ENCODE measurements around the gene MRPL19. TPM values are rescaled to one million over a fixed set of nuclear protein-coding genes. Genes with fewer than 3 reads are reported as not detected.

MRPL19 gene
- polyA plus RNA-seq, 1 donor (not counting 4 experiments of a cell fraction or from before 2014, with no cell fraction given), result 84.0 TPM

- DNase-seq (ENCODE audit: low read depth, low spot score), result peak; percentile 94
- peak; percentile 97 for FAIRE-seq
Observed at GRCh38 chr2:75605770-75606529, 40.6 kb upstream of the MRPL19 start.

GRCh38 chr2:75606761-75607399 lies 39.7 kb upstream of the MRPL19 start:
- Histone ChIP-seq H3K27me3 (ENCODE audit: control insufficient read depth, extremely low read depth, insufficient read depth, low read length) (peaks cover 4% of the 10 kb centered on the region), H3K4me2 (ENCODE audit: control insufficient read depth, extremely low read depth, insufficient read depth, low read depth, low read length) (peak overlapping the region; percentile 49), H2AFZ (ENCODE audit: control insufficient read depth, low read length) (no peak overlapping the region), H3K9me3 (ENCODE audit: control insufficient read depth, low read depth, low read length) (no peaks in the 10 kb centered on the region), H3K4me3 (ENCODE audit: control insufficient read depth in 2 of 3, extremely low read depth in 1 of 3, insufficient read depth in 2 of 3, low read depth in 1 of 3, low read length in 3 of 3) (peak overlapping the region in 1 of 3 experiments; percentile 5), H3K27ac (ENCODE audit: control insufficient read depth, insufficient read depth, low read length) (peak overlapping the region; percentile 78), H3K9me1 (ENCODE audit: control insufficient read depth, extremely low read depth, insufficient read depth, low read length) (no peaks in the 10 kb centered on the region), H3K4me1 (ENCODE audit: control insufficient read depth, extremely low read depth, insufficient read depth, low read length) (peaks cover 67% of the 10 kb centered on the region), H3K79me2 (ENCODE audit: control insufficient read depth, insufficient read depth, low read length) (no peaks in the 10 kb centered on the region), H3K36me3 (ENCODE audit: control insufficient read depth in 2 of 2, extremely low read depth in 1 of 2, insufficient read depth in 2 of 2, low read length in 2 of 2) (no peaks in the 10 kb centered on the region), H4K20me1 (ENCODE audit: control insufficient read depth, extremely low read depth, insufficient read depth, low read length) (no peaks in the 10 kb centered on the region), H3K9ac (ENCODE audit: control insufficient read depth, extremely low read depth, insufficient read depth, low read length) (peak overlapping the region; percentile 59)
- TF ChIP-seq CTCF (optimal IDR thresholded peaks at IDR 0.05 in 1 of 3, IDR thresholded peaks at IDR 0.05 in 1 of 3, conservative IDR thresholded peaks at IDR 0.05 in 1 of 3; ENCODE audit: extremely low read depth in 1 of 3, insufficient read depth in 2 of 3, low read length in 3 of 3) (no peak), EZH2 (IDR thresholded peaks at IDR 0.05; ENCODE audit: low read length) (no peak)
- dilution Hi-C loops (cut with MboI; ENCODE audit: extremely low pct_ligation_motif_present, low sequenced_read_pairs), result no loop called here
- FAIRE-seq, result peak; percentile 43
- no peak for DNase-seq (ENCODE audit: low read depth, low spot score)

More at GRCh38 chr2:75605770-75606529, 40.6 kb upstream of the MRPL19 start:
- Histone ChIP-seq H3K36me3 (ENCODE audit: control insufficient read depth in 2 of 2, extremely low read depth in 1 of 2, insufficient read depth in 2 of 2, low read length in 2 of 2) (no peaks in the 10 kb centered on the region), H2AFZ (ENCODE audit: control insufficient read depth, low read length) (no peak overlapping the region), H3K27ac (ENCODE audit: control insufficient read depth, insufficient read depth, low read length) (peak overlapping the region; percentile 78), H3K4me1 (ENCODE audit: control insufficient read depth, extremely low read depth, insufficient read depth, low read length) (peaks cover 70% of the 10 kb centered on the region), H3K9ac (ENCODE audit: control insufficient read depth, extremely low read depth, insufficient read depth, low read length) (peak overlapping the region; percentile 59), H3K79me2 (ENCODE audit: control insufficient read depth, insufficient read depth, low read length) (no peaks in the 10 kb centered on the region), H3K9me3 (ENCODE audit: control insufficient read depth, low read depth, low read length) (no peaks in the 10 kb centered on the region), H3K4me2 (ENCODE audit: control insufficient read depth, extremely low read depth, insufficient read depth, low read depth, low read length) (peak overlapping the region; percentile 49), H3K9me1 (ENCODE audit: control insufficient read depth, extremely low read depth, insufficient read depth, low read length) (no peaks in the 10 kb centered on the region), H3K4me3 (ENCODE audit: control insufficient read depth in 2 of 3, extremely low read depth in 1 of 3, insufficient read depth in 2 of 3, low read depth in 1 of 3, low read length in 3 of 3) (peak overlapping the region in 1 of 3 experiments; percentile 5), H3K27me3 (ENCODE audit: control insufficient read depth, extremely low read depth, insufficient read depth, low read length) (peaks cover 4% of the 10 kb centered on the region), H4K20me1 (ENCODE audit: control insufficient read depth, extremely low read depth, insufficient read depth, low read length) (no peaks in the 10 kb centered on the region)
- TF ChIP-seq CTCF (optimal IDR thresholded peaks at IDR 0.05 in 1 of 3, IDR thresholded peaks at IDR 0.05 in 1 of 3, conservative IDR thresholded peaks at IDR 0.05 in 1 of 3; ENCODE audit: extremely low read depth in 1 of 3, insufficient read depth in 2 of 3, low read length in 3 of 3) (peak; percentile 42 to 52 (median 50)), EZH2 (IDR thresholded peaks at IDR 0.05; ENCODE audit: low read length) (no peak)
- dilution Hi-C loops (cut with MboI; ENCODE audit: extremely low pct_ligation_motif_present, low sequenced_read_pairs), result no loop called here
